Activated CD4-positive, alpha-beta T cell treated with anti-CD3 and anti-CD28 coated beads, Interleukin-2, amount 10 ng/mL, durations not matched to agents 7 days and 5 days (primary cell): ENCODE data around the gene LARP4. TPM values are rescaled to one million over a fixed set of nuclear protein-coding genes. Genes with fewer than 3 reads are reported as not detected.

Experiments
- CTCF ChIA-PET: fragments of 350-600 bp; sonication (Branson Sonifier 250); formaldehyde crosslinking; loops from one replicate; lab custom pipeline; 2021; ENCODE audit warnings: antibody characterized with exemption; lab: Charles Lee
- POLR2A ChIA-PET: fragments of 350-600 bp; sonication (Branson Sonifier 250); formaldehyde crosslinking; loops from one replicate; lab custom pipeline; 2021; ENCODE audit warnings: antibody characterized with exemption; lab: Charles Lee
- DNase-seq: peaks from one replicate; pipeline ENCODE4 v3.0.0-alpha.2; 2020
- H3K27ac Mint-ChIP-seq: one replicate; pipeline ENCODE4 v1.8.0; 2021; ENCODE audit warnings: mild to moderate bottlenecking, moderate library complexity, mixed read lengths
- H3K27me3 Mint-ChIP-seq: one replicate; pipeline ENCODE4 v1.8.0; 2021; ENCODE audit warnings: mixed read lengths
- H3K36me3 Mint-ChIP-seq: one replicate; pipeline ENCODE4 v1.8.0; 2021; ENCODE audit warnings: low read depth, mixed read lengths
- H3K4me1 Mint-ChIP-seq: one replicate; pipeline ENCODE4 v1.8.0; 2021; ENCODE audit warnings: mixed read lengths
- H3K4me3 Mint-ChIP-seq: one replicate; pipeline ENCODE4 v1.8.0; 2021; ENCODE audit warnings: mild to moderate bottlenecking, moderate library complexity, mixed read lengths
- H3K9me3 Mint-ChIP-seq: one replicate; pipeline ENCODE4 v1.8.0; 2021; ENCODE audit warnings: mixed read lengths
- total RNA-seq, 2 experiments: library from RNA; stranded (reverse); gene quantifications; one replicate each; pipeline ENCODE4 v1.2.3, GENCODE V29; 2021

LARP4 gene
- total RNA-seq, 2 experiments from 2014 or later: 46.0 to 52.0 TPM

DNA sequence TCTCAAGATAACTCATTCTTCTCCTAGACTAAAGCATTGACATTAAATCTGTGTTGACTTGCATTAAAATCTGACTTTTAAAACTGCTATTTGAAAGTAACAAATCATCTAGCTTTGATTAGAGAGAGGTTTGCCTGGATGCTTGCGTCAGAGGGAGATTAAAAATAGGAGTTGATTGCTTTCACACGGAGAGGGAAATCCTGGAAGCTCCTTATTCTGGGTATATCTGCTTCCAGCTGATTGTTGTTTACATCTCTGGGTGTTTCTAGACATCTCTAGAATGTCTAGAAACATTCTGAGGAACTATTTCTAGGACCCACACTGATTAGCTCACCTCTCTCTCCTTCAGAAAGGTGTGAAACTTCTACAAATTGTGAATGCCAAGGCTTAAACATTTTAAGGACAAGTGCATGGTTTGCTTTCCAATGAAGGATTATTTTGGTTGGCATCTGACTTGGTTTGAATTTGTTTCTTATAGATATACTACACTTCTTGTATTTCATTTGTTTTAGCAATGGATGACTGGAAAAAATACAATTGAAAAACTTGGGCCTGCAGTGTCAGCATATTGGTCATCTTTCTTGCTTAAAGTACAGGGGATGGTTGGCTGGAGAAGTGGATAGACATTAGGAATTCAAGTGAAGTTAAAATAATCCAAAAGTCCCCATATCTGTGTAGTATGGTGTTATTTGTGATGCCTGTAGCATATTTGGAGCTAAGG is 106.2 kb downstream of the LARP4 start:
- Mint-ChIP-seq H3K27ac (peak overlapping the region; percentile 94), H3K9me3 (no peaks in the 10 kb centered on the region), H3K36me3 (peaks cover 21% of the 10 kb centered on the region), H3K4me1 (peaks cover 50% of the 10 kb centered on the region), H3K27me3 (no peaks in the 10 kb centered on the region), H3K4me3 (peak overlapping the region; percentile 93)
- ChIA-PET POLR2A (no interaction called here), CTCF (interaction anchor here (0.7 to 7.7 kb wide), 6 partner anchors 12 to 281 kb away, joined by 3 to 77 read pairs (median 3); no protein-coding TSS in a partner anchor)
- no peak for DNase-seq

DNA sequence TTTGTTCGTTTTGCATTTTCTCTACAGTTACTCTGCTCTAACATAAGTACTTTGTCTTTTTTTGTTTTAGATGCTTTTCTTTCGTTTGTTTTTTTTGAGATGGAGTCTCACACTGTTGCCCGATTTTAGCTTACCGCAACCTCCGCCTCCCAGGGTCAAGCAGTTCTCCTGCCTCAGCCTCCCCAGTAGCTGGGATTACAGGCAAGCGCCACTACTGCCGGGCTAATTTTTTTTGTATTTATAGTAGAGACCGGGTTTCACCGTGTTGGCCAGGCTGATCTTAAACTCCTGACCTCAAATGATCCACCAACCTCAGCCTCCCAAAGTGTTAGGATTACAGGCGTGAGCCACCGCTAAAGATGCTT is 106.8 kb downstream of the LARP4 start:
- H3K27ac Mint-ChIP-seq: peak overlapping the region; percentile 94
- H3K4me3 Mint-ChIP-seq: peak overlapping the region; percentile 93
- ChIA-PET POLR2A (no interaction called here), CTCF (interaction anchor here (1.0 to 7.7 kb wide), 6 partner anchors 11 to 257 kb away, joined by 3 to 77 read pairs (median 4); no protein-coding TSS in a partner anchor)
- peaks cover 51% of the 10 kb centered on the region for H3K4me1 Mint-ChIP-seq
- no peaks in the 10 kb centered on the region for H3K27me3 Mint-ChIP-seq
- H3K9me3 Mint-ChIP-seq: no peaks in the 10 kb centered on the region
- no peak for DNase-seq
- H3K36me3 Mint-ChIP-seq: peaks cover 22% of the 10 kb centered on the region

- POLR2A ChIA-PET: no interaction called here
- no peaks in the 10 kb centered on the region for H3K27me3 Mint-ChIP-seq
- peaks cover 55% of the 10 kb centered on the region for H3K4me1 Mint-ChIP-seq
- peaks cover 23% of the 10 kb centered on the region for H3K36me3 Mint-ChIP-seq
- H3K27ac Mint-ChIP-seq: peak overlapping the region; percentile 94
- H3K4me3 Mint-ChIP-seq: peak overlapping the region; percentile 93
- DNase-seq: peak; percentile 56
- no peaks in the 10 kb centered on the region for H3K9me3 Mint-ChIP-seq
- CTCF ChIA-PET: interaction anchor here (0.6 to 7.7 kb wide), 9 partner anchors 11 to 417 kb away, joined by 3 to 77 read pairs (median 4); no protein-coding TSS in a partner anchor
Measured at GRCh38 chr12:50507930-50508329, 107.2 kb downstream of the LARP4 start.

DNA sequence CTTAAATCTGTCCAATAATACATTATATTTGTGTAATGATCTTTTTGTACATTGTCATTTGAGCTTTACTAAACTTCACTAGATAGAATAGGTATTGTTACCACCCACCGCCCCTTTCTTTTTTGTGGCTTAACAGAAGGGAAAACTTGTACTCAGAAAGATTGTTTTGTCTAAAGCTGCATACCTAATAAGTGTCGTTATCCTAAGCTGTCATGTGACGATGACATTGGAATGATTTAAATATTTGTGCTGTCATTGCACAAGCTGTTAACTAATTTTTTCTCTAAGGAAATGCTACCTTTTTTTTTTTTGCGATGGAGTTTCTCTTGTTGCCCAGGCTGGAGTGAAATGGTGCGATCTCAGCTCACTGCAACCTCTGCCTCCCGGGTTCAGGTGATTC is 107.7 kb downstream of the LARP4 start:
- CTCF ChIA-PET: interaction anchor here (0.6 to 7.7 kb wide), 8 partner anchors 10 to 418 kb away, joined by 3 to 77 read pairs (median 4); no protein-coding TSS in a partner anchor
- POLR2A ChIA-PET: no interaction called here
- peaks cover 60% of the 10 kb centered on the region for H3K4me1 Mint-ChIP-seq
- peak overlapping the region; percentile 94 for H3K27ac Mint-ChIP-seq
- H3K36me3 Mint-ChIP-seq: peaks cover 23% of the 10 kb centered on the region
- DNase-seq: no peak
- H3K4me3 Mint-ChIP-seq: peak overlapping the region; percentile 93
- no peaks in the 10 kb centered on the region for H3K9me3 Mint-ChIP-seq
- no peaks in the 10 kb centered on the region for H3K27me3 Mint-ChIP-seq

DNA sequence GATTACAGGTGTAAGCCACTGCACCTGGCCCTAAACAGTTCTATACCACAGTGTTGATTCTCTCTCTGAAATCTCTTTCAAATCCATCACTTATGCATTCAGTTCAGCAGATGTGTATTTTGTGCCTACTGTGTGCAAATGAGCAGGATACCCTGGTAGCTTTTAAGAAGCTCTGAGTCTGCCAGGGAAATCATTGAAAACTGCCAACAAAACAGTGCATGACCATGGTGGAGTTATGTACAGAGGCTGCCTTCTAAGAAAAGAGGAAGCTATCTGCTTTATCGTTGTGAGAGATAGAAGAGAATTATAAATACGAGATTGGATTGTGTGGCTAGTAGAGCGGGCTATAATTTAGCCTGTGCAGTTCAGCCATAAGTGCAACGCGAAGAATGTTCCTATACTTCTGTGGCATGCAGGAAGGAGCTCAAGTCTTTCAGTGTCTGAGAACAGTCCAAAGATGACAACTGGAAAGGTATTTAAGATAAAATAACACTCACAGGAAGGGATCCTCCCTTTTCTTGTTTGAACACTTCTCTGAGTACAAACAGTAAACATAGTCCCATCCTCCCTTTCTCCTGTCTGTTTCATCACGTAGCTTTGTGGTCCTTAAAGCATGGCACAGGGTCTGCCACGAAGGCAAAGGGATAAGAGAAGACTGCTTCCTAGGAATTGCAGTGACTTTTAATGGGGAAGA is 108.4 kb downstream of the LARP4 start:
- Mint-ChIP-seq H3K27me3 (no peaks in the 10 kb centered on the region), H3K4me1 (peaks cover 67% of the 10 kb centered on the region), H3K9me3 (no peaks in the 10 kb centered on the region), H3K4me3 (peak overlapping the region; percentile 93), H3K36me3 (peaks cover 23% of the 10 kb centered on the region), H3K27ac (peak overlapping the region; percentile 94)
- DNase-seq: no peak
- ChIA-PET CTCF (interaction anchor here (0.6 to 7.7 kb wide), 9 partner anchors 9 to 357 kb away, joined by 3 to 77 read pairs (median 4); no protein-coding TSS in a partner anchor), POLR2A (interaction anchor here (0.7 kb wide), 1 partner anchor 397 kb away, joined by 3 read pairs; the partner anchor contains the start of gene COX14)

DNA sequence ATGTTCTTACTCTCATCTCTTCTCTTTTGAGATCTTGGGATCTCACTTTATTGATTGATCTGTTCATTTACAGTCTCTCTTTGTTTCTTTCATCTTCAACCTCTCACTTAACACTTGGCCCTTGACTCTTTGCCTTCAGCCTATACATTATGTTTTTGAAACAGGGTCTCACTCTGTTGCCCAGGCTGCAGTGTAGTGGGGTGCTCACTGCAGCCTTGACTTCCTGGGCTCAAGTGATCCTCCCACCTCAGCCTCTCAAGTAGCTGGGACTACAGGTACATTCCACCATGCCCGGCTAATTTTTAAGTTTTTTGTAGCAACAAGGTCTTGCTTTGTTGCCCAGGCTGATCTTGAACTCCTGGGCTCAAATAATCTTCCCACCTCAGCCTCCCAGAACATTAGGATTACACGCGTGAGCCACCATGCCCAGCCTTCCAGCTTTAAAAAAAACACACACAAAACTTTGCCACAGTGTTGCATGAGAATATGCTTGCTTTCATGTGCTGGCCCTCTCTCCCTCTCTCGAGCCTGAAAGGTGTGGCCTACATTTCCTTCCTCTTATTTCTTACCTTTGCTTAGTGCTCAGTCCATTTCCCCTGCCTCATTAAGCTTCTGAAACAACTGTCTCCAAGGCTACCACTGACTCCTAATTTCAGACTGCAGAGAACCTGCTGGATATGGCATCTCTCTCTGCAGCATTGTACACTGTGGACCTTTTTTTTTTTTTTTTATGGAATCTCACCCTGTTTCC is 114.0 kb downstream of the LARP4 start:
- H3K9me3 Mint-ChIP-seq: no peaks in the 10 kb centered on the region
- ChIA-PET CTCF (interaction anchor here (0.6 to 7.8 kb wide), 6 partner anchors 8 to 1615 kb away, joined by 3 to 77 read pairs (median 4); partner anchors contain the start of gene DIP2B), POLR2A (interaction anchor here (0.6 kb wide), 1 partner anchor 846 kb away, joined by 4 read pairs; no protein-coding TSS in a partner anchor)
- H3K27me3 Mint-ChIP-seq: no peaks in the 10 kb centered on the region
- H3K36me3 Mint-ChIP-seq: peaks cover 24% of the 10 kb centered on the region
- peak overlapping the region; percentile 53 for H3K4me3 Mint-ChIP-seq
- peak overlapping the region; percentile 94 for H3K27ac Mint-ChIP-seq
- peaks cover 51% of the 10 kb centered on the region for H3K4me1 Mint-ChIP-seq
- DNase-seq: peak; percentile 51

GRCh38 chr12:50515587-50515986 is 114.9 kb downstream of the LARP4 start:
- POLR2A ChIA-PET: interaction anchor here (0.7 kb wide), 1 partner anchor 344 kb away, joined by 3 read pairs; no protein-coding TSS in a partner anchor
- Mint-ChIP-seq H3K27me3 (no peaks in the 10 kb centered on the region), H3K4me1 (peaks cover 53% of the 10 kb centered on the region), H3K36me3 (peaks cover 24% of the 10 kb centered on the region), H3K4me3 (no peak overlapping the region), H3K9me3 (no peaks in the 10 kb centered on the region), H3K27ac (peak overlapping the region; percentile 94)
- CTCF ChIA-PET: interaction anchor here (0.6 to 7.8 kb wide), 2 partner anchors 9 to 95 kb away, joined by 4 to 77 read pairs; partner anchors contain the start of gene DIP2B
- DNase-seq: no peak

DNA sequence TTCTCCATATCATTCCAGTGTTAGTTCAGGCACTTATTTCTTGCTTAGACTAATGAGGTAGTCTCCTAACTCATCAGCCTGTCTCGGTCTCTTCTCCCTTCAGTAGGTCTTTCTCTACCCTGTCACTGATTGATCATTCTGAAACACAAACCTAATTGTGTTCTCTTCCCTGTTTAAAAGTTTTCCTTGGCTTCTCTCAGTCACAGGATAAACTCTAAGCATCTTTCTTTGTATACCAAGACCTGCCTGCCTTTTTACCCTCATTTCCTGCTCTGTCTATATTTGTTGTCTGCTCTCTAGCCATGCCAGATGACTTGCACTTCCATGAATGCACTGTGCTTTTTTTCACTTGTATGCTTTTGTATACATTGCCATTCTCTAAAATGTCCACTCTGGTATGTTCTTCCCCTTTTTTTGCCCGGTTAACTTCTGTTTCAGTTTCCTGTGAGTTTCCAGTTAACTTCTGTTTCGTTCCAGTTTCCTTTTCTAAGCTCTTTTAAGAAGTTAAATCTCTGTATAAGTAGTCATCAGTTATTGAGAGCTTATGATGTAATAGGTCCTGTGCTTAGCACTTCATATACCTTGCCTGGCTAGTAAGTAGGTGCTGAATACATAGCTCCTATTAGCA is 116.8 kb downstream of the LARP4 start:
- no peaks in the 10 kb centered on the region for H3K27me3 Mint-ChIP-seq
- peaks cover 62% of the 10 kb centered on the region for H3K4me1 Mint-ChIP-seq
- ChIA-PET CTCF (interaction anchor here (0.6 to 7.8 kb wide), 5 partner anchors 11 to 837 kb away, joined by 3 to 77 read pairs (median 7); partner anchors contain the start of gene DIP2B), POLR2A (interaction anchor here (0.6 kb wide), 1 partner anchor 17 kb away, joined by 3 read pairs; no protein-coding TSS in a partner anchor)
- H3K27ac Mint-ChIP-seq: no peak overlapping the region
- DNase-seq: no peak
- H3K36me3 Mint-ChIP-seq: peaks cover 26% of the 10 kb centered on the region
- no peaks in the 10 kb centered on the region for H3K9me3 Mint-ChIP-seq
- no peak overlapping the region for H3K4me3 Mint-ChIP-seq

DNA sequence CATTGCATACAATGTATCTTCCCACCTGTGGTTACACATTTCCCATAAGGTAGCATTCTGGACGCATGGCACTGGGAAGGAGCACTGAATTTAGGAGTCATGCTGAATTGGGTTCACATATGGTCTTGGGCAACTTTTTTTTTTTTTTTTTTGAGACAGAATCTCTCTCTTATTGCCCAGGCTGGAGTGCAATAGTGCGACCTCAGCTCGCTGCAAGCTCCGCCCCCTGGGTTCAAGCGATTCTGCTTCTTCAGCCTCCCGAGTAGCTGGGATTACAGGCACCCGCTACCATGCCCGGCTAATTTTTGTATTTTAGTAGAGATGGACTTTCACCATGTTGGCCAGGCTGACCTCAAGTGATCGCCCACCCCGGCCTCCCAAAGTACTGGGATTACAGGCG is 117.4 kb downstream of the LARP4 start:
- Mint-ChIP-seq H3K9me3 (no peaks in the 10 kb centered on the region), H3K4me1 (peaks cover 60% of the 10 kb centered on the region), H3K27ac (no peak overlapping the region)

DNA sequence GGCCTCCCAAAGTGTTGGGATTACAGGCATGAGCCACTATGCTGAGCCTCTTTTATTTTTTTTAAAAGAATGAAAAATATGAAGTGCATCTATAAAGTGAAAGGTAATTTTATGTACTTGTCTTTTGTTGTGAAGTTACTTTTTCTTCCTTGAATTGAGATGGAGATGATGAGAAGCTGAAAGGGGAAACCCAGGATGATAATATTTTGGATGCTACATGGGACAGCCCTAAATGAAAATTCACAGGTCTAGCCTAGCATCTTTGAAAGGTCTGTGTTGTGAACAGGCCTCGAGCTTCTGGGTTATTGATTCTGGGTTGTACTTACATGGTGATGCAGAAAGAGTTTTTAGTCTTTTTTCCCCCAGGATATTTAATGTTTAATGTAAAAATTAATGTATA is 118.7 kb downstream of the LARP4 start:
- DNase-seq: no peak
- peaks cover 4% of the 10 kb centered on the region for H3K9me3 Mint-ChIP-seq
- no peak overlapping the region for H3K4me3 Mint-ChIP-seq
- peak overlapping the region; percentile 91 for H3K27ac Mint-ChIP-seq
- H3K4me1 Mint-ChIP-seq: peaks cover 58% of the 10 kb centered on the region
- ChIA-PET POLR2A (no interaction called here), CTCF (interaction anchor here (0.7 to 7.8 kb wide), 6 partner anchors 12 to 102 kb away, joined by 3 to 77 read pairs (median 9); partner anchors contain the start of gene DIP2B)
- H3K27me3 Mint-ChIP-seq: no peaks in the 10 kb centered on the region
- H3K36me3 Mint-ChIP-seq: peaks cover 36% of the 10 kb centered on the region

More for the DNA sequence above, 117.4 kb downstream of the LARP4 start:
- Mint-ChIP-seq H3K4me3 (no peak overlapping the region), H3K27me3 (no peaks in the 10 kb centered on the region), H3K36me3 (peaks cover 28% of the 10 kb centered on the region)
- ChIA-PET POLR2A (interaction anchor here (0.5 to 0.6 kb wide), 3 partner anchors 16 to 116 kb away, joined by 3 to 6 read pairs (median 4); no protein-coding TSS in a partner anchor), CTCF (interaction anchor here (0.6 to 7.8 kb wide), 8 partner anchors 11 to 836 kb away, joined by 3 to 77 read pairs (median 4); partner anchors contain the start of gene DIP2B)
- no peak for DNase-seq

DNA sequence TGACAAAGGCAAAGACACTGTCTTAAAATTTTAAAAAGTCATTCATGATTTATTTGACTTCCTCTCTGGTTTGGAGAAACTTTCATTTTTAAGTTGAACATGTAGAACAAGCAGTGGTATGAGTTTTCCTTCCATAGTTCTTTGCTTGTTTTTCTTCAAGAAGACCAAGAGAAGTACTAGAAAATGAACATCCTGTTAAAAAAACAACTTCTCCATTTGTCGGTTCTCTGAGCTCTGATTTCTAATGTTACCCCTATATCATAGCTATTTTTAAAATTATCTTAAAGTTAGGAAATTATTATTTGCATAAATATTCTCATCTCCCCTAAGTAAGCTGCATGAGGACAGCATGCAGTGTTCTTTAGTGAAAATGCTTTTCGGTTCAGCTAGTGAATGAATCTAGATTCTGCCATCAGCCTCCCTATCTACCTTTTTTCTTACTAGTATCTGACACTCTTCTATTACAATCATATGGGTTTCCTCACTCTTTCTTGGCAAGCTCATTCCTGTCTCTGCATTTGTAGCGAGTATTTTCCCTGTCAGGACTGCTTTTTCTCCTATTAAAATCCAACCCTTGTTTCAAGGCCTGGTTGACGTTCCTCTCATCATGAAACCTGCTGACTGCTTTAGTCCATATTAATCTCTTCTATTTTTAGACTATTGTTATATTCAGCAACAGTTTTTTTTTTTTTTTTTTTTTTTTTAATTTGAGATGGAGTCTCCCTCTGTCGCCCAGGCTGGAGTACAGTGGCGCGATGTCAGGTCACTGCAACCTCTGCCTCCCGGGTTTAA is 119.9 kb downstream of the LARP4 start:
- H3K4me1 Mint-ChIP-seq: peaks cover 55% of the 10 kb centered on the region
- peaks cover 35% of the 10 kb centered on the region for H3K36me3 Mint-ChIP-seq
- POLR2A ChIA-PET: no interaction called here
- no peaks in the 10 kb centered on the region for H3K27me3 Mint-ChIP-seq
- H3K9me3 Mint-ChIP-seq: peaks cover 4% of the 10 kb centered on the region
- H3K27ac Mint-ChIP-seq: peak overlapping the region; percentile 91
- CTCF ChIA-PET: interaction anchor here (0.5 to 7.8 kb wide), 7 partner anchors 8 to 233 kb away, joined by 3 to 77 read pairs (median 3); partner anchors contain the start of gene DIP2B
- H3K4me3 Mint-ChIP-seq: peak overlapping the region; percentile 51
- no peak for DNase-seq
